ENCODE results near the gene ALDH1B1.

ALDH1B1 gene

GRCh38 chr9:38443597-38443996 lies 51.1 kb downstream of the ALDH1B1 start:
- no peak for TF ChIP-seq ZFX (IDR thresholded peaks at IDR 0.05)
- TF ChIP-seq CTCF (conservative IDR thresholded peaks at IDR 0.05): no peak
- no peak overlapping the region for H3K27ac ChIP-seq

- no peak for TF ChIP-seq ZFX (IDR thresholded peaks at IDR 0.05)
- no peak for TF ChIP-seq CTCF (conservative IDR thresholded peaks at IDR 0.05)
- no peak overlapping the region for H3K27ac ChIP-seq
These were observed 52.9 kb downstream of the ALDH1B1 start for GRCh38 chr9:38445154-38446043.

- TF ChIP-seq ZFX (IDR thresholded peaks at IDR 0.05) (no peak), CTCF (conservative IDR thresholded peaks at IDR 0.05) (no peak)
- H3K27ac ChIP-seq: no peak overlapping the region
These were observed 55.2 kb downstream of the ALDH1B1 start for GRCh38 chr9:38447703-38448102.
